GM10266 (cell line): ENCODE data around the gene TPRG1.

Source experiments
- DNase-seq: peaks from one replicate; pipeline ENCODE4 v3.0.0; 2012; ENCODE audit errors: extremely low spot score
- TF ChIP-seq, protein P1 (sequence below): IDR thresholded peaks from 2 replicates; pipeline ENCODE4 v1.5.1; 2012; ENCODE audit warnings: mild to moderate bottlenecking, low read depth; ENCODE audit not compliant: control insufficient read depth, insufficient read depth; ENCODE audit errors: missing control alignments

TPRG1 gene

DNA sequence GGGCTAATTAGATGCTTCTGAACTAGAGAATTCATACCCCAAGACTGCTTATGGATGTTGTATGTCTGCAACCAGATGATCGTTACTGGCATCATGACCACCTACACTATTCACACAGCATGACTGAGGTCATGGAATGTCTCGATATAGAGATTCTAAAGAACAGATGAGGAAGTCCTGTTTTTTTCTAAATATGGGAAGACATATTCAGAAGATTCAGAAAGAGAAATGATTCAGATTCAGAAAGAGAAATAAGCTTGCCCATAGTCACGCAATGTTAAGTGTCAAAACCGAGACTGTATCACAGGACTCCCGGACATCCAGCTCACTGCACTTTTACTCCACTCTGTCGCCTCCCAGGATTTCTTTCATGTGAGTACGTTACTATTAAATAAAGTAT is 136.2 kb downstream of the TPRG1 start:
- TF ChIP-seq, protein P1, sequence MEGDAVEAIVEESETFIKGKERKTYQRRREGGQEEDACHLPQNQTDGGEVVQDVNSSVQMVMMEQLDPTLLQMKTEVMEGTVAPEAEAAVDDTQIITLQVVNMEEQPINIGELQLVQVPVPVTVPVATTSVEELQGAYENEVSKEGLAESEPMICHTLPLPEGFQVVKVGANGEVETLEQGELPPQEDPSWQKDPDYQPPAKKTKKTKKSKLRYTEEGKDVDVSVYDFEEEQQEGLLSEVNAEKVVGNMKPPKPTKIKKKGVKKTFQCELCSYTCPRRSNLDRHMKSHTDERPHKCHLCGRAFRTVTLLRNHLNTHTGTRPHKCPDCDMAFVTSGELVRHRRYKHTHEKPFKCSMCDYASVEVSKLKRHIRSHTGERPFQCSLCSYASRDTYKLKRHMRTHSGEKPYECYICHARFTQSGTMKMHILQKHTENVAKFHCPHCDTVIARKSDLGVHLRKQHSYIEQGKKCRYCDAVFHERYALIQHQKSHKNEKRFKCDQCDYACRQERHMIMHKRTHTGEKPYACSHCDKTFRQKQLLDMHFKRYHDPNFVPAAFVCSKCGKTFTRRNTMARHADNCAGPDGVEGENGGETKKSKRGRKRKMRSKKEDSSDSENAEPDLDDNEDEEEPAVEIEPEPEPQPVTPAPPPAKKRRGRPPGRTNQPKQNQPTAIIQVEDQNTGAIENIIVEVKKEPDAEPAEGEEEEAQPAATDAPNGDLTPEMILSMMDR = no peak
- peak; percentile 25 for DNase-seq

DNA sequence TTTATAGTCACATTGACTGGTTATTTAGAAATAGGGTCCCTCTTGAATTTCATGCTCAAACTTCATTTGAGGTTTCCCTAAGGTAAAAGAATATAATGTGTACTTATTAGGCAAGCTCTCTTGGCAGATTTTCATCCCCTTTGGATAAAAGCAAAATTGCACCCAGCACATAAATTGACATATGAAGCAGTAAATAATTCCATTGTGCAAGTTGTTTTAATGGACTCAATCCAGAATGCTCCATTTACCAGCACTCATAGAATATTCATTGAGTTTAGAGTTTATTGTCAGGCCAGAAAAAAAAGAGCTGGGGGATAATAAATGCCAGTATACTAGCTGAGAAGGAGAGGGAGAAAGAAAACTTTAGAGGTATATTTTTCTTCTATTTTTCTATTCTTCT is 136.8 kb downstream of the TPRG1 start:
- TF ChIP-seq, protein P1 = no peak

DNA sequence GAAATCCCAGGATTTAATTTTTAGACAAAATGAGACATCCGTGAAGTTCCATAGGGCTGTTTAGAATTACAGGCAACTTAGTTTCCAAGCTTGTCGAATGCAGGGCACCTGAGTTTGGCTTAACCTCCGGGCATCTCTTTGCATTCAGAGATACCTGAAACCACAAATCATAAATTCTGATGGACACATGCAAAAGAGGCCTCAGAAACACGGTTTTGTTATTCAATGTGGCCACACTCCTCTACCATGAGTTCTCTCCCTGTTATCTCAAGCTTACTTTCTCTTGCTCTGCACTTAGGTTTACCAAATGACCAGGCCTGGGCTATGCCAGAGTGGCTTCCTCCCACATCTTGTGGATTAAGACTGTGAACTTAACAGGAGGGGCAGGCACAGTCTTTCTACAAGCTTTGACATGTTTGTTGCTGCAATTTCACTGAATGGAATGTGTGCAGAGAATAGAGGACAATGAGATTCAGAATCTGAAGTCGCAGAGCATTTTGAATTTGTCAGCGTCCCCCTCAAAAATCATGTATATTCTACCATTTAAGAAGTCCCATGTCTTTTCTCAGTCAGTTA is 137.7 kb downstream of the TPRG1 start:
- TF ChIP-seq, protein P1 = no peak
- DNase-seq = no peak

More for the DNA sequence above, 136.8 kb downstream of the TPRG1 start:
- no peak for DNase-seq

DNA sequence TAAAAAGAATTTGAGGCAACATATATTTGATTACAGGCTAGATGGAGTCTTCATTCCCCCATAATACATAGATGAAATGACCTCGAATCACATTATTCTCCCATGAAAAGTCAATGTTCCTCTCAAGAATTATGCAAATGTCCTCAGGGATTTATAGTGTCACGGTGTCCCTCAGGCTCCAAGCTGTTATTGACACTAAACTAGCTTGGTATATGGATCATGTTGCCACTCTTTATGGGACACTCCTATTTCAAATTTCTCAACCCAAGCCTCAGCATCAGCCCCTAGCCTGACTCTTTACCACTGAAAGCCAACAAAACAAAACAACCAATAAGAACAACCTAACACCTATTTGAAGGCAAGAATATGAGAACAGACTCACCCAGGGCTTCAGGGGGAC is 139.8 kb downstream of the TPRG1 start:
- no peak for DNase-seq
- TF ChIP-seq, protein P1 = no peak

DNA sequence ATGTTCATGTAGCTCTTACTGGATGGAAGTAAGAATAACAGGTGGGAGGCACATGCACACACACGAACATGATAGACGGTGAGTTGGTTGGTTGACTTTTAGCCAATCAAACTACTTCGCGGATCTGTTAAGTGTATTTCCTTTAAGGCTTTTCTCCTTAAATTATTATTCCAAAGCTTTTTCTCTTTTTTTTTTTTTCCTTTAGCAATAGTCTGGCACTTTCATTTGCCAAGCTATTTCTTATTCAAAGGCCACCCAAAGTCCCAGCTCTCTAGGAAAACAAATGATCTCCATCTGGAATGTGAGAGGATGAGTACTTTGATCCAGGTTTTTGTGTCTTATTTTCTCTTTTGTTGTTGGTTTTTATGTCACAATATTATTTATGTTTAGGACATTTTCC is 141.1 kb downstream of the TPRG1 start:
- no peak for DNase-seq
- TF ChIP-seq, protein P1 = no peak

DNA sequence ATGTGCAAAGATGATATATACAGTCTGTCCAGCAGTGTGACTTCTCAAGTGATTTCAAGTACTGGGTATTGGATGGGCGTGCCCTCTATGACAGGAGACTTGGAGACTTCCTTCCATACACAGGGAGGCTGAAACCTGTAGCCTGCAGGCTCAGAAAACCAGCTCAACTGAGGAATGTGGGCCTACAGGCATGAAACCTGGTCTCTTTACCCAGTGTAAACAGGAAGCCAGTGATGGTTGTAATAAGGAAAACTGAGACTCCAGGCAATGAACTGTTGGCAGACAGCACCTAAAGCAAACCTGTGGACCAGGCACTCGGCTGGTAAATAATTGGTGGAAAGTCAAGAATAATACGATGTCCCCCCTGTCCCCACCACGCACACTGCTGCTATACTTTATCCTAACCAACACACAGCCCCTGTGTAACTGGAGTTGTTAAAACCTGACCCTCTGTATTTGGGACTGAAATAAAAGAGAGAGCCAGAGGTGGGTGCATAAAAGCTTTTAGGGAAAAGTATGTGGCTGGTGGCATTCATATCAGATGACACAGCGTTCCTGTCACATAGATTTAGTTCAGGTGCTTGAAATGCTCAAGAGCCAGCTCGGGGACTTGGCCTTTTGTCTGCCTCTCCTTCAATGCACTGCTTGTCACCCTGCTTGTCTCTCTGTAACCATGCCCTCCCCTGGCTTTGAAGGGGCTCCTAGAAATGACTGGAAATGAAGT is 144.7 kb downstream of the TPRG1 start:
- TF ChIP-seq, protein P1 = no peak
- DNase-seq = no peak

DNA sequence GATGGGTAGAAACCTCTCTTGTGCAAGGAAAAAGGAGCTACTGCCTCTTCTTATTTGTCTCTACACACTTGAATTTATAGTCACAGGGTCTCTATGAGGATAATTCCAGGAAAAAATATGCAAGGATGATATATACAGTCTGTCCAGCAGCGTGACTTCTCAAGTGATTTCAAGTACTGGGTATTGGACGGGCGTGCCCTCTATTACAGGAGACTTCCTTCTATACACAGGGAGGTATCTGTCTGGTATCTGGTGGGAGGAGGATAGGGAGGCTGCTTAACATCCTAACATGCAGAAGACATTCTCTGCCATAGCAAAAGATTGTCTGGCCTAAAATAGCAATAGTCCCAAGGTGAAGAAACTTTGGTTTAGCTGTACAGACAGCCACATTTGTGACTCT is 146.1 kb downstream of the TPRG1 start:
- no peak for DNase-seq
- TF ChIP-seq, protein P1 = no peak
